ENCODE data around the gene RCC1.

- TF ChIP-seq, protein P1, sequence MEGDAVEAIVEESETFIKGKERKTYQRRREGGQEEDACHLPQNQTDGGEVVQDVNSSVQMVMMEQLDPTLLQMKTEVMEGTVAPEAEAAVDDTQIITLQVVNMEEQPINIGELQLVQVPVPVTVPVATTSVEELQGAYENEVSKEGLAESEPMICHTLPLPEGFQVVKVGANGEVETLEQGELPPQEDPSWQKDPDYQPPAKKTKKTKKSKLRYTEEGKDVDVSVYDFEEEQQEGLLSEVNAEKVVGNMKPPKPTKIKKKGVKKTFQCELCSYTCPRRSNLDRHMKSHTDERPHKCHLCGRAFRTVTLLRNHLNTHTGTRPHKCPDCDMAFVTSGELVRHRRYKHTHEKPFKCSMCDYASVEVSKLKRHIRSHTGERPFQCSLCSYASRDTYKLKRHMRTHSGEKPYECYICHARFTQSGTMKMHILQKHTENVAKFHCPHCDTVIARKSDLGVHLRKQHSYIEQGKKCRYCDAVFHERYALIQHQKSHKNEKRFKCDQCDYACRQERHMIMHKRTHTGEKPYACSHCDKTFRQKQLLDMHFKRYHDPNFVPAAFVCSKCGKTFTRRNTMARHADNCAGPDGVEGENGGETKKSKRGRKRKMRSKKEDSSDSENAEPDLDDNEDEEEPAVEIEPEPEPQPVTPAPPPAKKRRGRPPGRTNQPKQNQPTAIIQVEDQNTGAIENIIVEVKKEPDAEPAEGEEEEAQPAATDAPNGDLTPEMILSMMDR (IDR thresholded peaks at IDR 0.05; ENCODE audit: poor library complexity) = no peak
- no peak for TF ChIP-seq EZH2phosphoT487 (IDR thresholded peaks at IDR 0.05; ENCODE audit: low read depth, severe bottlenecking, unreplicated experiment)
Observed at GRCh38 chr1:28540651-28541050, 34.8 kb downstream of the RCC1 start.
